BE2C (cell line): ENCODE data around the gene SBF2.

Experiments
- DNase-seq: peaks from one replicate; pipeline ENCODE4 v3.0.0-alpha.2; 2020
- H3K27me3 ChIP-seq: fragments of 250-450 bp; sonication (Bioruptor Pico); 2 replicates; pipeline ENCODE4 v1.5.1; 2020; ENCODE audit warnings: mild to moderate bottlenecking
- H3K36me3 ChIP-seq: fragments of 250-450 bp; sonication (Bioruptor Pico); 2 replicates; pipeline ENCODE4 v1.5.1; 2020; ENCODE audit warnings: mild to moderate bottlenecking
- H3K4me1 ChIP-seq: fragments of 250-450 bp; sonication (Bioruptor Pico); 2 replicates; pipeline ENCODE4 v1.5.1; 2020
- H3K4me3 ChIP-seq: 2 replicates; pipeline ENCODE4 v1.5.1; 2011; ENCODE audit warnings: low read depth, low read length
- H3K9me3 ChIP-seq: fragments of 250-450 bp; sonication (Bioruptor Pico); 2 replicates; pipeline ENCODE4 v1.5.1; 2020
- CTCF ChIP-seq: IDR thresholded peaks from 2 replicates; pipeline ENCODE4 v1.5.1; 2012; ENCODE audit warnings: mild to moderate bottlenecking, low read depth, low read length

The SBF2 gene

DNA sequence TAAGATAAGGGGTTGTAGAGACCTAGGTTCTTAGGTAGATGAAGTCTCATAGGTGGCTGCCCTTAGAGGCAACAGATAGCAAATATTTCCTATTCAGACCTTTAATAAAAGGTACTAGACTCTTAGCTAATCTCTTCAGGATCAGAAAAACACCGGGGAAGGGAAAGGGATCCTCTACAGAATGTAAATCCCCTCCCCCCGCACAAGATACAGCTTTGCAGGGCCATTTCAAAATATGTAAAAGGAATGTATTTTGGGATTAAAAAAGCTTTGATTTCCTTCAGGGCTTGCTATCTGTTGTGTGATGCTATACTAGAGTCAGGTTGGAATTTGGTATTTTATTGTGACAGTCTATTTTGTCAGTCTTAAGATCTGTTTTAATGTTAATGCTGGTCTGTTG, 517.0 kb downstream of the SBF2 start:
- no peaks in the 10 kb centered on the region for H3K27me3 ChIP-seq
- no peaks in the 10 kb centered on the region for H3K9me3 ChIP-seq
- DNase-seq = no peak
- no peak overlapping the region for H3K4me3 ChIP-seq
- H3K36me3 ChIP-seq = no peaks in the 10 kb centered on the region; the same call in 1 of the 2 replicates
- no peak for TF ChIP-seq CTCF
- no peaks in the 10 kb centered on the region for H3K4me1 ChIP-seq

DNA sequence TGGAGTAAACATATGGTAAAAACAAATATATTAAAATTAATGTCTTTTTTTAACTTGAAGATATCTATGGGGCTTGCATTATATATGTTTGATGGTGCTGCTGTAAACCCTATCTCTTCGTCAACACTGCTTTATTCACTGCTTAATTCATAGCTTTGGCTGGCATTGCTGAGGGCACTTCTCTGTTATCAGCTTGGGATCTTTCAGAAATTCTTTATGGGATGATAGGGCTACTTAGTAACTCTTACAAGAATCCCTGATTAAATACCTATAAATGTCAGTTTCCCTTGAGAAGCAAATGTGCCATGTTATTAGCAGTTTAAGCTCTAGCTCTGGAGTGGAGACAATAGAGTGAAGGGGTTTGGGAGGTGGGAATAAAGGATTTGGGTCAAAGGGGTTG, 517.8 kb downstream of the SBF2 start:
- H3K4me3 ChIP-seq = no peak overlapping the region
- no peaks in the 10 kb centered on the region for H3K27me3 ChIP-seq
- no peaks in the 10 kb centered on the region for H3K9me3 ChIP-seq
- no peaks in the 10 kb centered on the region; the same call in 1 of the 2 replicates for H3K36me3 ChIP-seq
- DNase-seq = no peak
- no peaks in the 10 kb centered on the region for H3K4me1 ChIP-seq
- no peak for TF ChIP-seq CTCF

DNA sequence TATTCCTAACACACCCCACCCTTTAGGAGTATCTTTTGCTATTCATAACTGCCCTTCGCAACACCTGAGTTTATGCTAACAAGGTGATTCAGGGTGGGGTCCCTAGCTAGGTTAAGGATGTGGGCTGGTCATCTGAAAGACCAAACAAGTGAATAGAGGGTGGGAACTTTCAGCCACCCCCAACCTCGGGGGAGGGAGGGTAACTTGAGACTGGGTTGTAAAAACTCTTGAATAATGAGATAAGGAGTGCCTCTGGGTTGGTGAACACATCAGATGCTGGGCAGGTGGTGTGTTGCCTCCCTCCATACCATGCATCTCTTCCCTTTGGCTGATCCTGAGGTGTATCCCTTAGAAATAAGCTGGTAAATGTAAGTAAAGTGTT, 518.6 kb downstream of the SBF2 start:
- no peak for TF ChIP-seq CTCF
- H3K27me3 ChIP-seq = no peaks in the 10 kb centered on the region
- H3K4me3 ChIP-seq = no peak overlapping the region
- no peak for DNase-seq
- no peaks in the 10 kb centered on the region for H3K4me1 ChIP-seq
- H3K36me3 ChIP-seq = no peaks in the 10 kb centered on the region
- H3K9me3 ChIP-seq = no peaks in the 10 kb centered on the region

DNA sequence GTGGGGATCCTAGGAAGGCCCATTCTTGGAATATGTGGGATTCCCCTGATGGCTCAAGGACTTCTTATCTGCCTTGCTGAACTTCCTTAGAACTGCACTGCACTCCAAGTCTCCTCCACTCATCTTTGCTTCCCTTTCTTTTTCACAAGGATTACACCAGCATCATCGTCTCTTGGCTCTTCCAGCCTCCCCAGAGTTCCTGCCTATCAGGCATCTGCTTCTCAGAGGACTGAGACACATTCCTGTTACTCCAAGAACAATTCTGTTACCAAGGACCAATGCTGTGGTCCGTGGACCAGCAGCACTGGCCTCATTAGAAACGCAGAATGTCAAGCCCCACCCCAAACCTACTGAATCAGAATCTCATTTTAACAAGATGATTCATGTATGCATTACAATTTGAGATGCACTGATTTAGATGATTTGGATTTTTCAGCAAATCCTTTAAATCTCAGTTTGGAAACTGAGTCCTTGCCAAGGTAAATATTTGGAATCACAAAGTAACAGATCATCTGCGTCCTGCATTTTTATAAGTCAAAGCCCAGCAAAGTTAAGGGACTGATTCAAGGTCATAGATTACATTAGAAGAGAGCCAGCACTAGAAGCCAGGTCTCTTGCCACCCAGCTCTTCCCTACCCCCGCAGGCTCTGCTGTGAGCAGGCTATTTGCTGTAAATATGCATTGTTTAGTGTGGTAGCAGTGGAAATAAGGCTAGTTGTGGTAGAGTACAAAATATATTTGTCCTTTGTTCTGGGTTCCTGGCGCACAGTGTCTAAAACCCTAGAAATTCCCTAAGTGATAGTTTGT, 519.2 kb downstream of the SBF2 start:
- Histone ChIP-seq H3K4me3 (no peak overlapping the region), H3K4me1 (no peaks in the 10 kb centered on the region), H3K27me3 (no peaks in the 10 kb centered on the region), H3K36me3 (no peaks in the 10 kb centered on the region), H3K9me3 (no peaks in the 10 kb centered on the region)
- no peak for TF ChIP-seq CTCF
- no peak for DNase-seq

GRCh38 chr11:9774109-9774508, 519.9 kb downstream of the SBF2 start:
- no peak overlapping the region for H3K4me3 ChIP-seq
- DNase-seq = no peak
- no peaks in the 10 kb centered on the region for H3K4me1 ChIP-seq
- no peak for TF ChIP-seq CTCF
- no peaks in the 10 kb centered on the region for H3K27me3 ChIP-seq
- H3K36me3 ChIP-seq = no peaks in the 10 kb centered on the region
- no peaks in the 10 kb centered on the region for H3K9me3 ChIP-seq

DNA sequence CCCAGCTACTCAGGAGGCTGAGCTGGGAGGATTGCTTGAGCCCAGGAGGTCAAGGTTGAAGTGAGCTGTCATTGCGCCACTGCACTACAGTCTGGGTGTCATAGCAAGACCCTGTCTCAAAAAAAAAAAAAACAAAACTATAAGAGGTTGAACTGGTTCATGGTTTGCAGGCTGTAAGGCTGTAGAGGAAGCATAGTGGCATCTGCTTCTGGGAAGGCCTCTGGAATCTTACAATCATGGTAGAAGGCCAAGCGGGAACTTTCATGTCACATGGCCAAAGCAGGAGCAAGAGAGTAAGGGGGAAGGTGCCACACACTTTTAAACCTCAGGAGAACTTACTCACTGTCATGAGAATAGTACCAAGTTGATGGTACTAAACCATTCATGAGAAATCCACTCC, 520.5 kb downstream of the SBF2 start:
- H3K4me1 ChIP-seq = no peaks in the 10 kb centered on the region
- TF ChIP-seq CTCF = no peak
- H3K27me3 ChIP-seq = no peaks in the 10 kb centered on the region
- H3K4me3 ChIP-seq = no peak overlapping the region
- no peak for DNase-seq
- H3K9me3 ChIP-seq = no peaks in the 10 kb centered on the region
- no peaks in the 10 kb centered on the region for H3K36me3 ChIP-seq
